ENCODE results near the gene NIPBL. TPM values are rescaled to one million over a fixed set of nuclear protein-coding genes. Genes with fewer than 3 reads are reported as not detected.

Gene NIPBL
- total RNA-seq, 1 donor from 2014 or later, result 63.0 TPM

GRCh38 chr5:37044120-37044519, 167.6 kb downstream of the NIPBL start:
- intact Hi-C loops (cut with DNase I), result no loop called here
- DNase-seq (no peak), ATAC-seq (no peak)
- Histone ChIP-seq H3K4me3 (no peak overlapping the region), H3K9me3 (no peaks in the 10 kb centered on the region), H3K4me1 (no peaks in the 10 kb centered on the region), H3K36me3 (peaks cover 82% of the 10 kb centered on the region), H3K27ac (no peak overlapping the region), H3K27me3 (no peaks in the 10 kb centered on the region)
- no peak for TF ChIP-seq CTCF (IDR thresholded peaks at IDR 0.05)

- intact Hi-C loops (cut with DNase I), result no loop called here
- no peak for DNase-seq
- H3K9me3 ChIP-seq, result no peaks in the 10 kb centered on the region
- H3K4me3 ChIP-seq, result no peak overlapping the region
- H3K27me3 ChIP-seq, result no peaks in the 10 kb centered on the region
- no peaks in the 10 kb centered on the region for H3K4me1 ChIP-seq
- ATAC-seq, result no peak
- no peak overlapping the region for H3K27ac ChIP-seq
- TF ChIP-seq CTCF (IDR thresholded peaks at IDR 0.05), result no peak
- peaks cover 84% of the 10 kb centered on the region for H3K36me3 ChIP-seq
Observed at GRCh38 chr5:37045703-37046102, 169.1 kb downstream of the NIPBL start.

GRCh38 chr5:37047947-37048346, 171.4 kb downstream of the NIPBL start:
- H3K9me3 ChIP-seq, result no peaks in the 10 kb centered on the region
- no peak for DNase-seq

GRCh38 chr5:37054391-37054790, 177.8 kb downstream of the NIPBL start:
- no peaks in the 10 kb centered on the region for H3K27me3 ChIP-seq
- intact Hi-C loops (cut with DNase I), result no loop called here
- H3K27ac ChIP-seq, result no peak overlapping the region
- H3K36me3 ChIP-seq, result peaks cover 99% of the 10 kb centered on the region
- DNase-seq, result no peak
- no peaks in the 10 kb centered on the region for H3K9me3 ChIP-seq
- ATAC-seq, result no peak
- no peak overlapping the region for H3K4me3 ChIP-seq
- no peaks in the 10 kb centered on the region for H3K4me1 ChIP-seq
- TF ChIP-seq CTCF (IDR thresholded peaks at IDR 0.05), result no peak

More at GRCh38 chr5:37047947-37048346, 171.4 kb downstream of the NIPBL start:
- Histone ChIP-seq H3K27me3 (no peaks in the 10 kb centered on the region), H3K36me3 (peaks cover 94% of the 10 kb centered on the region), H3K4me3 (no peak overlapping the region), H3K4me1 (no peaks in the 10 kb centered on the region), H3K27ac (no peak overlapping the region)
- intact Hi-C loops (cut with DNase I), result no loop called here
- TF ChIP-seq CTCF (IDR thresholded peaks at IDR 0.05), result no peak
- ATAC-seq, result no peak

GRCh38 chr5:37055383-37055990, 178.9 kb downstream of the NIPBL start:
- Histone ChIP-seq H3K27ac (no peak overlapping the region), H3K4me3 (no peak overlapping the region), H3K27me3 (no peaks in the 10 kb centered on the region), H3K4me1 (no peaks in the 10 kb centered on the region), H3K36me3 (peaks cover 99% of the 10 kb centered on the region), H3K9me3 (no peaks in the 10 kb centered on the region)
- intact Hi-C loops (cut with DNase I), result no loop called here
- no peak for ATAC-seq
- no peak for DNase-seq
- TF ChIP-seq CTCF (IDR thresholded peaks at IDR 0.05), result no peak

GRCh38 chr5:37056762-37057161, 180.2 kb downstream of the NIPBL start:
- intact Hi-C loops (cut with DNase I), result no loop called here
- ATAC-seq (no peak), DNase-seq (no peak)
- peaks cover 99% of the 10 kb centered on the region for H3K36me3 ChIP-seq
- no peaks in the 10 kb centered on the region for H3K9me3 ChIP-seq
- no peak for TF ChIP-seq CTCF (IDR thresholded peaks at IDR 0.05)
- no peak overlapping the region for H3K27ac ChIP-seq
- no peaks in the 10 kb centered on the region for H3K4me1 ChIP-seq
- no peaks in the 10 kb centered on the region for H3K27me3 ChIP-seq
- no peak overlapping the region for H3K4me3 ChIP-seq
